ENCODE data around the gene RUNX2. TPM values are rescaled to one million over a fixed set of nuclear protein-coding genes. Genes with fewer than 3 reads are reported as not detected.

RUNX2 gene
- total and polyA plus RNA-seq, 2 donors from 2014 or later: 2.3 to 4.7 TPM

DNA sequence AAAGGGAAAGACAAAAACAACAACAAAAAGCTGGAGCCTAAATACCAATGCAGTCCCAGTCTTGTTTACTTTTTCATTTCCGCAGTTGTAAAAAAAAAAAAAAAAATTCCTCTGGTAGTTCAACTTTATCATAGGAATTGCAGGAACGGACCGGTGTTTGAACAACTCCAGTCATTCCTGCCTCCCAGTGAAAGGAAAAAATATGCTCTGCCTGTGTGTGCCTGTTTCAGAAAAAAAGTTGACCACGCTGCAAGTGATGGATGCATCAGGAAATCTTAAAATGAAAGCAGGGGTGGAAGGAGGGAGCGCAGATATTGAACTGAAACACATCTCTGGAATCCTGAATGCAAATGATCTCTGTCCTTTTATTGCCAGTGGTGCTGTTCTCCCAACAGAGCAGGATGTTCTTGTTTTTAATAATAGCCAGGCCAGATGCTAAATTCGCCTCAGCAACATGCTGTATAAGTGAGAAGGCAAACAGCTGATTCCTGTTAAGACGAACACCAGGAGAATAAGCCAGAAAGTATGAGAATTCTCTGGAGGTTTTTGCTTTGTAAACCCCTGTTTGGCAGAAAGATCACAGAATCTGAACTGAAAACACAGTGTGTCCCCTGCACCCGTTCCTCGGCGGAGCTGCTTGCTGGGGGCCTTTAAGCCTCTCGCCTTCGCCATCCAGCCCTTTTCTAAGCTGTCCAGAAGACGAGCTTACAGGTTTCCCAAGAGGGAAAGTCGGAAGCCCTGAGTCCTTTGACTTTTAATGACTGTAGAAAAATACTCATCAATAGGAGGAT lies 228.0 kb downstream of the RUNX2 start:
- no peak overlapping the region for H3K4me3 ChIP-seq (ENCODE audit: low read length in 3 of 3)
- intact Hi-C loops (cut with DNase I): no loop called here

DNA sequence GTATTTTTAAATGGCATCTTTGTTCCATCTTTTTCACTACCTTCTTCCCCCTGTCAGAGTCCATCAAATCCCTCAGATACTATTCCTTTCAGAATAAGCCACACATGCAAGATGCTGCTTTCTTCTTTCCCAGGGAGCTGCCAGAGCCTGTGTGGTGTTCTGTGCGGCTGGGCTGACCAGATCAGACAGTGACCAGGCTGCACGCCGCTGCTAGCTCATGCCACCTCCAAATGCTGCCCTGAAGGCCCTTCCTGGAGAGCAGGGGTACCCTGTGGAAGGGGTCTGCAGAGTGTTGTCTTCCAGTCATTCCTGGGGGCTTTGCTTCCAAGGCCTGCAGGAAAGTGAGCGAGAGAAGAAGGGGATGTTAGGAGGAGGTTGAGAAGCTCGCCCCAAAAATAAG lies 228.7 kb downstream of the RUNX2 start:
- Histone ChIP-seq H3K27ac (ENCODE audit: low read depth in 2 of 2, low read length in 2 of 2) (no peak overlapping the region), H3K4me3 (ENCODE audit: low read length in 3 of 3) (no peak overlapping the region), H3K27me3 (ENCODE audit: control insufficient read depth, insufficient read depth, low read length) (no peaks in the 10 kb centered on the region), H3K4me1 (ENCODE audit: control insufficient read depth in 2 of 3, insufficient read depth in 2 of 3, low read depth in 1 of 3, low read length in 3 of 3) (peaks cover 0 to 5% (median 4%) of the 10 kb centered on the region in 3 donors), H3K9ac (ENCODE audit: low read length in 3 of 3) (no peak overlapping the region), H3K36me3 (ENCODE audit: control insufficient read depth in 2 of 3, insufficient read depth in 3 of 3, low read length in 3 of 3) (no peaks in the 10 kb centered on the region), H3K9me3 (ENCODE audit: control insufficient read depth in 2 of 3, insufficient read depth in 1 of 3, low read length in 3 of 3) (peaks cover 0 to 2% (median 0%) of the 10 kb centered on the region in 3 donors)
- FAIRE-seq (no peak), DNase-seq (peak in 1 of 5 donors; percentile 56)
- intact Hi-C loops (cut with DNase I): no loop called here
- TF ChIP-seq, protein P1, sequence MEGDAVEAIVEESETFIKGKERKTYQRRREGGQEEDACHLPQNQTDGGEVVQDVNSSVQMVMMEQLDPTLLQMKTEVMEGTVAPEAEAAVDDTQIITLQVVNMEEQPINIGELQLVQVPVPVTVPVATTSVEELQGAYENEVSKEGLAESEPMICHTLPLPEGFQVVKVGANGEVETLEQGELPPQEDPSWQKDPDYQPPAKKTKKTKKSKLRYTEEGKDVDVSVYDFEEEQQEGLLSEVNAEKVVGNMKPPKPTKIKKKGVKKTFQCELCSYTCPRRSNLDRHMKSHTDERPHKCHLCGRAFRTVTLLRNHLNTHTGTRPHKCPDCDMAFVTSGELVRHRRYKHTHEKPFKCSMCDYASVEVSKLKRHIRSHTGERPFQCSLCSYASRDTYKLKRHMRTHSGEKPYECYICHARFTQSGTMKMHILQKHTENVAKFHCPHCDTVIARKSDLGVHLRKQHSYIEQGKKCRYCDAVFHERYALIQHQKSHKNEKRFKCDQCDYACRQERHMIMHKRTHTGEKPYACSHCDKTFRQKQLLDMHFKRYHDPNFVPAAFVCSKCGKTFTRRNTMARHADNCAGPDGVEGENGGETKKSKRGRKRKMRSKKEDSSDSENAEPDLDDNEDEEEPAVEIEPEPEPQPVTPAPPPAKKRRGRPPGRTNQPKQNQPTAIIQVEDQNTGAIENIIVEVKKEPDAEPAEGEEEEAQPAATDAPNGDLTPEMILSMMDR (IDR thresholded peaks at IDR 0.05; ENCODE audit: borderline replicate concordance, extremely low read depth, insufficient read depth): no peak

More for the DNA sequence above, 228.0 kb downstream of the RUNX2 start:
- Histone ChIP-seq H3K27ac (ENCODE audit: low read depth in 2 of 2, low read length in 2 of 2) (no peak overlapping the region), H3K9me3 (ENCODE audit: control insufficient read depth in 2 of 3, insufficient read depth in 1 of 3, low read length in 3 of 3) (peaks cover 0 to 2% (median 0%) of the 10 kb centered on the region in 3 donors), H3K4me1 (ENCODE audit: control insufficient read depth in 2 of 3, insufficient read depth in 2 of 3, low read depth in 1 of 3, low read length in 3 of 3) (peaks cover 0 to 5% (median 4%) of the 10 kb centered on the region in 3 donors), H3K27me3 (ENCODE audit: control insufficient read depth, insufficient read depth, low read length) (no peaks in the 10 kb centered on the region), H3K9ac (ENCODE audit: low read length in 3 of 3) (no peak overlapping the region), H3K36me3 (ENCODE audit: control insufficient read depth in 2 of 3, insufficient read depth in 3 of 3, low read length in 3 of 3) (no peaks in the 10 kb centered on the region)
- TF ChIP-seq, protein P1 (IDR thresholded peaks at IDR 0.05; ENCODE audit: borderline replicate concordance, extremely low read depth, insufficient read depth): no peak
- FAIRE-seq (no peak), DNase-seq (peak in 2 of 5 donors; percentile 39 to 74)

DNA sequence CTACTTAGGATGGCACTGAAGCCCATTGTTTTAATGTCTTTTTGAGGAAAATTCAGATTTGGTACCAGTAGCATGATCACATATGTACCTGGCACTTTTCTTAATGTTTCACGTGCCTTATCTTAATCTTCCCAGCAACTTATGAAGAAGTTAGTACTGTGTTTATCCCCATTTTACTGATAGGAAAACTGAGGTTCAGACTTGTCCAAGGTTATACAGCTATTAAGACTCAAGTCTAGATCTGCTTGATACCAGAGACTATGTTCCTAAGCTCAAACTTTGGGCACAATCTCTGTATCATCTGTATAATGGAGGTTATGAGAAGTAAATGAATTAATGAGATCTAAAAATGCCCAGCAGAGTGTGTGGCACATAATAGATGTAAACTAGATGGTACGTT lies 229.3 kb downstream of the RUNX2 start:
- H3K9me3 ChIP-seq (ENCODE audit: control insufficient read depth in 2 of 3, insufficient read depth in 1 of 3, low read length in 3 of 3): peaks cover 0 to 2% (median 0%) of the 10 kb centered on the region in 3 donors
- FAIRE-seq: no peak
- TF ChIP-seq, protein P1 (IDR thresholded peaks at IDR 0.05; ENCODE audit: borderline replicate concordance, extremely low read depth, insufficient read depth): no peak
- H3K36me3 ChIP-seq (ENCODE audit: control insufficient read depth in 2 of 3, insufficient read depth in 3 of 3, low read length in 3 of 3): no peaks in the 10 kb centered on the region
- no peak overlapping the region for H3K4me3 ChIP-seq (ENCODE audit: low read length in 3 of 3)
- H3K9ac ChIP-seq (ENCODE audit: low read length in 3 of 3): no peak overlapping the region
- intact Hi-C loops (cut with DNase I): no loop called here
- no peaks in the 10 kb centered on the region for H3K27me3 ChIP-seq (ENCODE audit: control insufficient read depth, insufficient read depth, low read length)
- no peak for DNase-seq
- H3K27ac ChIP-seq (ENCODE audit: low read depth in 2 of 2, low read length in 2 of 2): no peak overlapping the region
- peaks cover 0 to 5% (median 4%) of the 10 kb centered on the region in 3 donors for H3K4me1 ChIP-seq (ENCODE audit: control insufficient read depth in 2 of 3, insufficient read depth in 2 of 3, low read depth in 1 of 3, low read length in 3 of 3)
